ENCODE measurements around the gene ITPKB.

DNA sequence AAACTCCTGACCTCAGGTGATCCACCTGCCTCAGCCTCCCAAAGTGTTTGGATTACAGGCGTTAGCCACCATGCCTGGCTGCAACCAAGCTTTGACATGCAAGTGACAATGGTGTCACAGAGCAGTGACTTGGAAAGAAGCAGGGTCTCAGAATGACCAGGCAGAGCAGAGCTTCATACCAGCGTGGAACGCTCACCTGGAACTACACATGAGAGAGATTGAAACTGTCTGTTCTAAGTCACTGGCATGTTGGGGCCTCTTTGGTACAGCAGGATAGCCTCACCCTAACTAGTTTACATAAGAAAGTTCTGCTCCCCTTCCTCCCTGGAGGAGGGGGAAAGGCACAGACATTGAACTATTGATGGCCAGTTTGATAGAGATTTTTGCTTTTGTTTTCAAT lies 47.5 kb upstream of the ITPKB start:
- TF ChIP-seq, protein P1, sequence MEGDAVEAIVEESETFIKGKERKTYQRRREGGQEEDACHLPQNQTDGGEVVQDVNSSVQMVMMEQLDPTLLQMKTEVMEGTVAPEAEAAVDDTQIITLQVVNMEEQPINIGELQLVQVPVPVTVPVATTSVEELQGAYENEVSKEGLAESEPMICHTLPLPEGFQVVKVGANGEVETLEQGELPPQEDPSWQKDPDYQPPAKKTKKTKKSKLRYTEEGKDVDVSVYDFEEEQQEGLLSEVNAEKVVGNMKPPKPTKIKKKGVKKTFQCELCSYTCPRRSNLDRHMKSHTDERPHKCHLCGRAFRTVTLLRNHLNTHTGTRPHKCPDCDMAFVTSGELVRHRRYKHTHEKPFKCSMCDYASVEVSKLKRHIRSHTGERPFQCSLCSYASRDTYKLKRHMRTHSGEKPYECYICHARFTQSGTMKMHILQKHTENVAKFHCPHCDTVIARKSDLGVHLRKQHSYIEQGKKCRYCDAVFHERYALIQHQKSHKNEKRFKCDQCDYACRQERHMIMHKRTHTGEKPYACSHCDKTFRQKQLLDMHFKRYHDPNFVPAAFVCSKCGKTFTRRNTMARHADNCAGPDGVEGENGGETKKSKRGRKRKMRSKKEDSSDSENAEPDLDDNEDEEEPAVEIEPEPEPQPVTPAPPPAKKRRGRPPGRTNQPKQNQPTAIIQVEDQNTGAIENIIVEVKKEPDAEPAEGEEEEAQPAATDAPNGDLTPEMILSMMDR (IDR thresholded peaks at IDR 0.05; ENCODE audit: low read length): no peak
- TF ChIP-seq EZH2 (optimal IDR thresholded peaks at IDR 0.05; ENCODE audit: low read depth, low read length): no peak

All from MM.1S (cell line).